ENCODE data around the gene ART4. TPM values are rescaled to one million over a fixed set of nuclear protein-coding genes. Genes with fewer than 3 reads are reported as not detected.

Gene ART4
- total RNA-seq, 1 experiment from 2014 or later: not detected

GRCh38 chr12:14854586-14855183 is 11.4 kb upstream of the ART4 start:
- DNase-seq (ENCODE audit: low read depth, low spot score) (no peak), ATAC-seq (no peak)
- Histone ChIP-seq H3K4me1 (ENCODE audit: control insufficient read depth, insufficient read depth, low read length) (no peaks in the 10 kb centered on the region), H3K9me3 (ENCODE audit: control insufficient read depth, insufficient read depth, low read depth, low read length) (no peaks in the 10 kb centered on the region), H3K27ac (ENCODE audit: low read length) (no peak overlapping the region), H3K27me3 (ENCODE audit: control insufficient read depth, insufficient read depth, low read length) (no peaks in the 10 kb centered on the region), H3K4me3 (ENCODE audit: low read depth in 2 of 2, low read length in 2 of 2) (no peak overlapping the region), H3K36me3 (ENCODE audit: control insufficient read depth, insufficient read depth, low read length) (no peaks in the 10 kb centered on the region)
- ChIA-PET POLR2A (no interaction called here), CTCF (no interaction called here)
- TF ChIP-seq, protein P1, sequence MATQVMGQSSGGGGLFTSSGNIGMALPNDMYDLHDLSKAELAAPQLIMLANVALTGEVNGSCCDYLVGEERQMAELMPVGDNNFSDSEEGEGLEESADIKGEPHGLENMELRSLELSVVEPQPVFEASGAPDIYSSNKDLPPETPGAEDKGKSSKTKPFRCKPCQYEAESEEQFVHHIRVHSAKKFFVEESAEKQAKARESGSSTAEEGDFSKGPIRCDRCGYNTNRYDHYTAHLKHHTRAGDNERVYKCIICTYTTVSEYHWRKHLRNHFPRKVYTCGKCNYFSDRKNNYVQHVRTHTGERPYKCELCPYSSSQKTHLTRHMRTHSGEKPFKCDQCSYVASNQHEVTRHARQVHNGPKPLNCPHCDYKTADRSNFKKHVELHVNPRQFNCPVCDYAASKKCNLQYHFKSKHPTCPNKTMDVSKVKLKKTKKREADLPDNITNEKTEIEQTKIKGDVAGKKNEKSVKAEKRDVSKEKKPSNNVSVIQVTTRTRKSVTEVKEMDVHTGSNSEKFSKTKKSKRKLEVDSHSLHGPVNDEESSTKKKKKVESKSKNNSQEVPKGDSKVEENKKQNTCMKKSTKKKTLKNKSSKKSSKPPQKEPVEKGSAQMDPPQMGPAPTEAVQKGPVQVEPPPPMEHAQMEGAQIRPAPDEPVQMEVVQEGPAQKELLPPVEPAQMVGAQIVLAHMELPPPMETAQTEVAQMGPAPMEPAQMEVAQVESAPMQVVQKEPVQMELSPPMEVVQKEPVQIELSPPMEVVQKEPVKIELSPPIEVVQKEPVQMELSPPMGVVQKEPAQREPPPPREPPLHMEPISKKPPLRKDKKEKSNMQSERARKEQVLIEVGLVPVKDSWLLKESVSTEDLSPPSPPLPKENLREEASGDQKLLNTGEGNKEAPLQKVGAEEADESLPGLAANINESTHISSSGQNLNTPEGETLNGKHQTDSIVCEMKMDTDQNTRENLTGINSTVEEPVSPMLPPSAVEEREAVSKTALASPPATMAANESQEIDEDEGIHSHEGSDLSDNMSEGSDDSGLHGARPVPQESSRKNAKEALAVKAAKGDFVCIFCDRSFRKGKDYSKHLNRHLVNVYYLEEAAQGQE (IDR thresholded peaks at IDR 0.05; ENCODE audit: insufficient read depth in 1 of 2, low read depth in 2 of 2, low read length in 1 of 2): no peak
- no peak for TF ChIP-seq TCF7L2 (IDR thresholded peaks at IDR 0.05; ENCODE audit: low read depth, low read length)
- no peak for TF ChIP-seq SIN3A (IDR thresholded peaks at IDR 0.05; ENCODE audit: borderline replicate concordance, insufficient read depth, low read depth, low read length)
- TF ChIP-seq POLR2AphosphoS5 (IDR thresholded peaks at IDR 0.05; ENCODE audit: low read depth, low read length): no peak
- TF ChIP-seq CTCF (IDR thresholded peaks at IDR 0.05): no peak
- intact Hi-C loops (cut with micrococcal nuclease; ENCODE audit: unreplicated experiment): no loop called here
- no TSS peak for BruUV-seq (replicated peaks)
- in situ Hi-C loops (cut with HindIII; ENCODE audit: low pct_unique_long_range_greater_than_20kb, low sequenced_read_pairs): no loop called here

DNA sequence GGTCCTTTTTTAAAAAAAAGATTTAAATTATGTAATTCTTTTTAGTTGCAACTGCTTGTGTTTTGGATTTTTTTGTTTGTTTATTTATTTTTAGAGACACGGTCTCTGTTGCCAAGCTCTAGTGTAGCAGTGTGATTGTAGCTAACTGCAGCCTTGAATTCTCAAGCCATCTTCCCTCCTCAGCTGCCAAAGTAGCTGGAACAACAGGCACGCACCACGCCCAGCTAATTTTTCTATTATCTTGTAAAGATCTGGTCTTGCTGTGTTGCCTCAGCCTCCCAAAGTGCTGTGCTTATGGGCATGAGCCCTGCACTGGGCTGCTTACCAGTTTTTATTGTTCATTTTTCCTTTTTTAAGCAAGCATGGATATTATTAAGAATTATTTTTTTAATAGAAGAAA is 10.6 kb upstream of the ART4 start:
- in situ Hi-C loops (cut with HindIII; ENCODE audit: low pct_unique_long_range_greater_than_20kb, low sequenced_read_pairs): no loop called here
- POLR2A ChIA-PET: no interaction called here

More for the DNA sequence above, 10.6 kb upstream of the ART4 start:
- no peaks in the 10 kb centered on the region for H3K4me1 ChIP-seq (ENCODE audit: control insufficient read depth, insufficient read depth, low read length)
- DNase-seq (ENCODE audit: low read depth, low spot score) (no peak), ATAC-seq (no peak)
- intact Hi-C loops (cut with micrococcal nuclease; ENCODE audit: unreplicated experiment): no loop called here
- CTCF ChIA-PET: no interaction called here
- H3K27me3 ChIP-seq (ENCODE audit: control insufficient read depth, insufficient read depth, low read length): no peaks in the 10 kb centered on the region
- no peak overlapping the region for H3K27ac ChIP-seq (ENCODE audit: low read length)
- BruUV-seq (replicated peaks): no TSS peak
- no peak overlapping the region for H3K4me3 ChIP-seq (ENCODE audit: low read depth in 2 of 2, low read length in 2 of 2)
- TF ChIP-seq TCF7L2 (IDR thresholded peaks at IDR 0.05; ENCODE audit: low read depth, low read length) (no peak), CTCF (IDR thresholded peaks at IDR 0.05) (no peak), POLR2AphosphoS5 (IDR thresholded peaks at IDR 0.05; ENCODE audit: low read depth, low read length) (no peak)
- H3K36me3 ChIP-seq (ENCODE audit: control insufficient read depth, insufficient read depth, low read length): no peaks in the 10 kb centered on the region
- no peaks in the 10 kb centered on the region for H3K9me3 ChIP-seq (ENCODE audit: control insufficient read depth, insufficient read depth, low read depth, low read length)

Measured in Panc1 (cell line).